ENCODE results near the gene GCDH.

GRCh38 chr19:12937093-12937926, 46.4 kb downstream of the GCDH start:
- TF ChIP-seq POLR2A (IDR thresholded peaks at IDR 0.05) = no peak
- no peak for TF ChIP-seq CTCF (IDR thresholded peaks at IDR 0.05)
